ENCODE measurements around the gene TMEM45B. TPM values are rescaled to one million over a fixed set of nuclear protein-coding genes. Genes with fewer than 3 reads are reported as not detected.
A peak's percentile ranks its signal among the peaks of the same experiment; 100 is the strongest.

Gene TMEM45B
- total and polyA plus RNA-seq, 2 of the 13 experiments (the other 11 are each of a cell fraction or from before 2014, with no cell fraction given), result 29.1 to 181 TPM

DNA sequence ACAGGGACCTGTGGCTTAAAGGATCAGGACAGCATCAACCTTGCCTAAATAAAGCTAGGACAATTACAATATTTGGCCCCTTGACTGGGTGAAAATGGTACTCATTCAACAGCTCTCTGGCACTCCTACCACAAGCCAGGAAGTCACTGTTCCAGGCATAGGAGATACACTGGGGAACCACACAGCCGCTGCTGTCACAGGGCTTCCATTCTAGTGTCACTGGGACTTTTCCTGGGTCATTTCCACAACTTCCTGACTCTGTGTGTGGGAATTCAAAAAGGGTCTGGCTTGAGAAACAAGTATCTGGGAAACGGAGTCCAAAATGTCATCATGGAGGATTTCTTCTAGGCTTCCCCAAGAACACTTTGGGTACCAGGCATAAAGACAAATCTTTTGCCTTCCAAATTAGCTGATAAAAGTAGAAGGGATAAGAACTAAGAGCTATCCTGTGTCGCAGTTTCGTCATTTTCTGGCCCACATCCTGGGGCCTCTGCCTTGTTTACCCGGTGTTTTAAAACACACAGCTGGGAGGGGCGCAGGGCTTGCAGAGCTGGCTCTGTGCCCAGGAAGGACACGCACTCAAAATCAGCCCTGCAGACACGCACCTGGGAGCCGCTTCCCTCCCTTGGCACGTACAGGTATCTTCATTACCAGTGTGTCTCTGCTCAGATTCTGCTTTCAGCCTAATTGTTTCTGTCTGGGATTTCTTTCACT, 38.0 kb downstream of the TMEM45B start (continued):
- TF ChIP-seq, protein P1, sequence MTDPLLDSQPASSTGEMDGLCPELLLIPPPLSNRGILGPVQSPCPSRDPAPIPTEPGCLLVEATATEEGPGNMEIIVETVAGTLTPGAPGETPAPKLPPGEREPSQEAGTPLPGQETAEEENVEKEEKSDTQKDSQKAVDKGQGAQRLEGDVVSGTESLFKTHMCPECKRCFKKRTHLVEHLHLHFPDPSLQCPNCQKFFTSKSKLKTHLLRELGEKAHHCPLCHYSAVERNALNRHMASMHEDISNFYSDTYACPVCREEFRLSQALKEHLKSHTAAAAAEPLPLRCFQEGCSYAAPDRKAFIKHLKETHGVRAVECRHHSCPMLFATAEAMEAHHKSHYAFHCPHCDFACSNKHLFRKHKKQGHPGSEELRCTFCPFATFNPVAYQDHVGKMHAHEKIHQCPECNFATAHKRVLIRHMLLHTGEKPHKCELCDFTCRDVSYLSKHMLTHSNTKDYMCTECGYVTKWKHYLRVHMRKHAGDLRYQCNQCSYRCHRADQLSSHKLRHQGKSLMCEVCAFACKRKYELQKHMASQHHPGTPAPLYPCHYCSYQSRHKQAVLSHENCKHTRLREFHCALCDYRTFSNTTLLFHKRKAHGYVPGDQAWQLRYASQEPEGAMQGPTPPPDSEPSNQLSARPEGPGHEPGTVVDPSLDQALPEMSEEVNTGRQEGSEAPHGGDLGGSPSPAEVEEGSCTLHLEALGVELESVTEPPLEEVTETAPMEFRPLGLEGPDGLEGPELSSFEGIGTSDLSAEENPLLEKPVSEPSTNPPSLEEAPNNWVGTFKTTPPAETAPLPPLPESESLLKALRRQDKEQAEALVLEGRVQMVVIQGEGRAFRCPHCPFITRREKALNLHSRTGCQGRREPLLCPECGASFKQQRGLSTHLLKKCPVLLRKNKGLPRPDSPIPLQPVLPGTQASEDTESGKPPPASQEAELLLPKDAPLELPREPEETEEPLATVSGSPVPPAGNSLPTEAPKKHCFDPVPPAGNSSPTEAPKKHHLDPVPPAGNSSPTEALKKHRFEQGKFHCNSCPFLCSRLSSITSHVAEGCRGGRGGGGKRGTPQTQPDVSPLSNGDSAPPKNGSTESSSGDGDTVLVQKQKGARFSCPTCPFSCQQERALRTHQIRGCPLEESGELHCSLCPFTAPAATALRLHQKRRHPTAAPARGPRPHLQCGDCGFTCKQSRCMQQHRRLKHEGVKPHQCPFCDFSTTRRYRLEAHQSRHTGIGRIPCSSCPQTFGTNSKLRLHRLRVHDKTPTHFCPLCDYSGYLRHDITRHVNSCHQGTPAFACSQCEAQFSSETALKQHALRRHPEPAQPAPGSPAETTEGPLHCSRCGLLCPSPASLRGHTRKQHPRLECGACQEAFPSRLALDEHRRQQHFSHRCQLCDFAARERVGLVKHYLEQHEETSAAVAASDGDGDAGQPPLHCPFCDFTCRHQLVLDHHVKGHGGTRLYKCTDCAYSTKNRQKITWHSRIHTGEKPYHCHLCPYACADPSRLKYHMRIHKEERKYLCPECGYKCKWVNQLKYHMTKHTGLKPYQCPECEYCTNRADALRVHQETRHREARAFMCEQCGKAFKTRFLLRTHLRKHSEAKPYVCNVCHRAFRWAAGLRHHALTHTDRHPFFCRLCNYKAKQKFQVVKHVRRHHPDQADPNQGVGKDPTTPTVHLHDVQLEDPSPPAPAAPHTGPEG (CRISPR knock-in tag; IDR thresholded peaks at IDR 0.05), result no peak
- TF ChIP-seq IRX3 (CRISPR knock-in tag; IDR thresholded peaks at IDR 0.05; ENCODE audit: borderline replicate concordance, low read depth), result no peak
- TF ChIP-seq, protein P2, sequence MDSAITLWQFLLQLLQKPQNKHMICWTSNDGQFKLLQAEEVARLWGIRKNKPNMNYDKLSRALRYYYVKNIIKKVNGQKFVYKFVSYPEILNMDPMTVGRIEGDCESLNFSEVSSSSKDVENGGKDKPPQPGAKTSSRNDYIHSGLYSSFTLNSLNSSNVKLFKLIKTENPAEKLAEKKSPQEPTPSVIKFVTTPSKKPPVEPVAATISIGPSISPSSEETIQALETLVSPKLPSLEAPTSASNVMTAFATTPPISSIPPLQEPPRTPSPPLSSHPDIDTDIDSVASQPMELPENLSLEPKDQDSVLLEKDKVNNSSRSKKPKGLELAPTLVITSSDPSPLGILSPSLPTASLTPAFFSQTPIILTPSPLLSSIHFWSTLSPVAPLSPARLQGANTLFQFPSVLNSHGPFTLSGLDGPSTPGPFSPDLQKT (CRISPR knock-in tag; IDR thresholded peaks at IDR 0.05; ENCODE audit: borderline replicate concordance), result no peak
- no peak for TF ChIP-seq ZNF180 (CRISPR knock-in tag; IDR thresholded peaks at IDR 0.05; ENCODE audit: borderline replicate concordance, low read depth)
- no peak for TF ChIP-seq LCORL (IDR thresholded peaks at IDR 0.05)
- peak; percentile 92 for TF ChIP-seq LCORL (CRISPR knock-in tag; IDR thresholded peaks at IDR 0.05)
- no peak for TF ChIP-seq RNF2 (conservative IDR thresholded peaks at IDR 0.05; ENCODE audit: low read depth)
- TF ChIP-seq, protein P3, sequence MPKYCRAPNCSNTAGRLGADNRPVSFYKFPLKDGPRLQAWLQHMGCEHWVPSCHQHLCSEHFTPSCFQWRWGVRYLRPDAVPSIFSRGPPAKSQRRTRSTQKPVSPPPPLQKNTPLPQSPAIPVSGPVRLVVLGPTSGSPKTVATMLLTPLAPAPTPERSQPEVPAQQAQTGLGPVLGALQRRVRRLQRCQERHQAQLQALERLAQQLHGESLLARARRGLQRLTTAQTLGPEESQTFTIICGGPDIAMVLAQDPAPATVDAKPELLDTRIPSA (CRISPR knock-in tag; IDR thresholded peaks at IDR 0.05; ENCODE audit: borderline replicate concordance), result no peak
- TF ChIP-seq, protein P4, sequence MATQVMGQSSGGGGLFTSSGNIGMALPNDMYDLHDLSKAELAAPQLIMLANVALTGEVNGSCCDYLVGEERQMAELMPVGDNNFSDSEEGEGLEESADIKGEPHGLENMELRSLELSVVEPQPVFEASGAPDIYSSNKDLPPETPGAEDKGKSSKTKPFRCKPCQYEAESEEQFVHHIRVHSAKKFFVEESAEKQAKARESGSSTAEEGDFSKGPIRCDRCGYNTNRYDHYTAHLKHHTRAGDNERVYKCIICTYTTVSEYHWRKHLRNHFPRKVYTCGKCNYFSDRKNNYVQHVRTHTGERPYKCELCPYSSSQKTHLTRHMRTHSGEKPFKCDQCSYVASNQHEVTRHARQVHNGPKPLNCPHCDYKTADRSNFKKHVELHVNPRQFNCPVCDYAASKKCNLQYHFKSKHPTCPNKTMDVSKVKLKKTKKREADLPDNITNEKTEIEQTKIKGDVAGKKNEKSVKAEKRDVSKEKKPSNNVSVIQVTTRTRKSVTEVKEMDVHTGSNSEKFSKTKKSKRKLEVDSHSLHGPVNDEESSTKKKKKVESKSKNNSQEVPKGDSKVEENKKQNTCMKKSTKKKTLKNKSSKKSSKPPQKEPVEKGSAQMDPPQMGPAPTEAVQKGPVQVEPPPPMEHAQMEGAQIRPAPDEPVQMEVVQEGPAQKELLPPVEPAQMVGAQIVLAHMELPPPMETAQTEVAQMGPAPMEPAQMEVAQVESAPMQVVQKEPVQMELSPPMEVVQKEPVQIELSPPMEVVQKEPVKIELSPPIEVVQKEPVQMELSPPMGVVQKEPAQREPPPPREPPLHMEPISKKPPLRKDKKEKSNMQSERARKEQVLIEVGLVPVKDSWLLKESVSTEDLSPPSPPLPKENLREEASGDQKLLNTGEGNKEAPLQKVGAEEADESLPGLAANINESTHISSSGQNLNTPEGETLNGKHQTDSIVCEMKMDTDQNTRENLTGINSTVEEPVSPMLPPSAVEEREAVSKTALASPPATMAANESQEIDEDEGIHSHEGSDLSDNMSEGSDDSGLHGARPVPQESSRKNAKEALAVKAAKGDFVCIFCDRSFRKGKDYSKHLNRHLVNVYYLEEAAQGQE (IDR thresholded peaks at IDR 0.05; ENCODE audit: borderline replicate concordance in 1 of 2, low read depth in 1 of 2, low read length in 2 of 2), result no peak
- TF ChIP-seq, protein P5, sequence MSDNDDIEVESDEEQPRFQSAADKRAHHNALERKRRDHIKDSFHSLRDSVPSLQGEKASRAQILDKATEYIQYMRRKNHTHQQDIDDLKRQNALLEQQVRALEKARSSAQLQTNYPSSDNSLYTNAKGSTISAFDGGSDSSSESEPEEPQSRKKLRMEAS (IDR thresholded peaks at IDR 0.05), result peak; percentile 66
- TF ChIP-seq KMT2B (CRISPR knock-in tag; IDR thresholded peaks at IDR 0.05), result no peak
- TF ChIP-seq GABPA (IDR thresholded peaks at IDR 0.05; ENCODE audit: low read depth, low read length), result no peak
- TF ChIP-seq GABPA (CRISPR knock-in tag; IDR thresholded peaks at IDR 0.05; ENCODE audit: low read depth), result peak; percentile 49; the same call in 1 of the 2 replicates
- no peak for TF ChIP-seq PAX8 (CRISPR knock-in tag; IDR thresholded peaks at IDR 0.05; ENCODE audit: borderline replicate concordance)
- TF ChIP-seq SP4 (CRISPR knock-in tag; IDR thresholded peaks at IDR 0.05), result no peak
- TF ChIP-seq, protein P6, sequence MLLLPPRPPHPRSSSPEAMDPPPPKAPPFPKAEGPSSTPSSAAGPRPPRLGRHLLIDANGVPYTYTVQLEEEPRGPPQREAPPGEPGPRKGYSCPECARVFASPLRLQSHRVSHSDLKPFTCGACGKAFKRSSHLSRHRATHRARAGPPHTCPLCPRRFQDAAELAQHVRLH (CRISPR knock-in tag; IDR thresholded peaks at IDR 0.05; ENCODE audit: borderline replicate concordance, low read depth), result peak; percentile 71; the same call in 1 of the 2 replicates
- TF ChIP-seq KLF13 (CRISPR knock-in tag; IDR thresholded peaks at IDR 0.05), result no peak
